Peyer's patch (tissue), 4 donors: Measurements from ENCODE around the gene OSCP1. TPM values are rescaled to one million over a fixed set of nuclear protein-coding genes. Genes with fewer than 3 reads are reported as not detected.

Experiments used
- DNase-seq, 3 donors: peaks; one replicate each; pipeline ENCODE4 v3.0.0-alpha.2; 2017 to 2019
- H3K27ac ChIP-seq, 4 donors: fragments of 200-600 bp; sonication (generic); one replicate each; pipeline ENCODE4 v1.5.1; 2016 to 2019
- H3K27me3 ChIP-seq, 2 donors: fragments of 200-600 bp; sonication (generic); one replicate each; pipeline ENCODE4 v1.5.1; 2019
- H3K36me3 ChIP-seq, 3 donors: fragments of 200-600 bp; sonication (generic); one replicate each; pipeline ENCODE4 v1.5.1; 2016 to 2019
- H3K4me1 ChIP-seq, 4 donors: fragments of 200-600 bp; sonication (generic); one replicate each; pipeline ENCODE4 v1.5.1; 2016 to 2019
- H3K4me3 ChIP-seq, 4 donors: fragments of 200-600 bp; sonication (generic); 1 replicate in 3 of 4; 2 replicates in 1 of 4; pipeline ENCODE4 v1.5.1; 2016 to 2019; ENCODE audit warnings: mild to moderate bottlenecking in 1 of 4
- H3K9me3 ChIP-seq, 4 donors: fragments of 200-600 bp; sonication (generic); one replicate each; pipeline ENCODE4 v1.5.1; 2016 to 2019; ENCODE audit warnings: mild to moderate bottlenecking in 1 of 4
- CTCF ChIP-seq, 6 experiments: fragments of 450-650 bp in 4 of 6; fragments of 200-600 bp in 2 of 6; sonication (generic) in 1 of 6; IDR thresholded peaks; one replicate each; pipeline ENCODE4 v1.5.1; 2017 to 2019; ENCODE audit warnings: antibody characterized with exemption in 6 of 6, mild to moderate bottlenecking in 3 of 6, moderate library complexity in 1 of 6
- POLR2A ChIP-seq, 2 donors: fragments of 450-650 bp; IDR thresholded peaks; one replicate each; pipeline ENCODE4 v1.5.1; 2017; ENCODE audit warnings: antibody characterized with exemption in 2 of 2, mild to moderate bottlenecking in 2 of 2, moderate library complexity in 2 of 2
- total RNA-seq, 4 donors: library from RNA; depleted of rRNA; stranded (reverse); fragments of >200 nt; gene quantifications; one replicate each; pipeline ENCODE4 v1.1.0, GENCODE V29; 2016

The OSCP1 gene
- total RNA-seq, 4 donors from 2014 or later, result 0.67 to 9.9 (median 3.2) TPM

DNA sequence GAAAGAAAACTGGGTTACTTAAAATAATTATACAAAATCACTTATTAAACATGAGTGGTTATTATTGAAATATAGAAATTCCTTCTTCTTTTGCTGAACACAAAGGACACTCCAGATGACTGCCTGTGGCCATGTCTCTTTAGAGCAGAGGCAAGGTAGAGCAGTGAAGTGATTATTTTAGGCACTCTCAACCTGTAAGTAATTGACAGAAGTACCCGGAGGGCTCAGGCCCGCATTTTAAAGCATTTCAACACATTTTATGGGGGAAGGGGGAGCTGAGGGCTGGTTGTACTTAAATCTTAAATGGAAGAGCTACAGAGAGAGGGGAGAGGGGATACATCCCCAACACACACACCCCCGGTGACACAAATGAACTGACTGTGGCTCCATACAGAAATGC, 10.2 kb downstream of the OSCP1 start:
- H3K9me3 ChIP-seq, result no peaks in the 10 kb centered on the region
- no peaks in the 10 kb centered on the region for H3K4me1 ChIP-seq
- no peak overlapping the region for H3K4me3 ChIP-seq
- H3K27me3 ChIP-seq, result no peaks in the 10 kb centered on the region
- H3K27ac ChIP-seq, result no peak overlapping the region
- no peak for DNase-seq
- TF ChIP-seq CTCF (IDR thresholded peaks at IDR 0.05) (no peak), POLR2A (IDR thresholded peaks at IDR 0.05) (no peak)
- no peaks in the 10 kb centered on the region for H3K36me3 ChIP-seq

GRCh38 chr1:36438715-36439114, 11.5 kb downstream of the OSCP1 start:
- Histone ChIP-seq H3K36me3 (no peaks in the 10 kb centered on the region), H3K27ac (no peak overlapping the region), H3K9me3 (no peaks in the 10 kb centered on the region), H3K4me1 (no peaks in the 10 kb centered on the region), H3K4me3 (no peak overlapping the region), H3K27me3 (no peaks in the 10 kb centered on the region)
- DNase-seq, result no peak
- no peak for TF ChIP-seq POLR2A (IDR thresholded peaks at IDR 0.05)
- TF ChIP-seq CTCF (IDR thresholded peaks at IDR 0.05), result no peak

GRCh38 chr1:36436821-36437220, 13.4 kb downstream of the OSCP1 start:
- no peak for DNase-seq
- H3K36me3 ChIP-seq, result no peaks in the 10 kb centered on the region
- H3K27ac ChIP-seq, result no peak overlapping the region
- no peak overlapping the region for H3K4me3 ChIP-seq
- no peaks in the 10 kb centered on the region for H3K4me1 ChIP-seq
- H3K9me3 ChIP-seq, result no peaks in the 10 kb centered on the region
- no peaks in the 10 kb centered on the region for H3K27me3 ChIP-seq
- TF ChIP-seq POLR2A (IDR thresholded peaks at IDR 0.05) (no peak), CTCF (IDR thresholded peaks at IDR 0.05) (no peak)

- H3K9me3 ChIP-seq, result no peaks in the 10 kb centered on the region
- no peak overlapping the region for H3K27ac ChIP-seq
- H3K4me3 ChIP-seq, result no peak overlapping the region
- no peak for DNase-seq
- H3K36me3 ChIP-seq, result no peaks in the 10 kb centered on the region
- TF ChIP-seq CTCF (IDR thresholded peaks at IDR 0.05) (no peak), POLR2A (IDR thresholded peaks at IDR 0.05) (no peak)
- no peaks in the 10 kb centered on the region for H3K27me3 ChIP-seq
- no peaks in the 10 kb centered on the region for H3K4me1 ChIP-seq
These were observed 17.1 kb downstream of the OSCP1 start for GRCh38 chr1:36433102-36433501.

DNA sequence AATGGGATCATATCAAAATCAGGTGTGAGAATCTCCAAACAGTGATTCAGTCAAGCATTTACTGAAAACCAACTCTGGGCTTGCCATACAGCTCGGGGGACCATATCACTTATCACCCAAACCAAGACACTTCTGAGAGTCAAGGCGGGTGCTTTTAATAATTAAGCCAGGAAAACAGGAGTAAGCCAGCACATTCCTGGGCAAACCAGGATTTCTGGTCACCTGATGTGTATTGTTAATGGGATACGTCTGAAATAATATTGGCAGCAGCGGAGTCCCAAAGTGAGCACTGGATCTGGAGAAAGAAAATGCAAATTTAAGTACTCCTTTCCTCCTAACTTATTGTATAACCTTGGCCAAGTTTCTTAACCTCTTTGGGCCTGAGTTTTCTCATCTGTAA, 17.6 kb downstream of the OSCP1 start:
- no peaks in the 10 kb centered on the region for H3K36me3 ChIP-seq
- DNase-seq, result no peak
- no peaks in the 10 kb centered on the region for H3K27me3 ChIP-seq
- TF ChIP-seq POLR2A (IDR thresholded peaks at IDR 0.05) (no peak), CTCF (IDR thresholded peaks at IDR 0.05) (no peak)
- H3K9me3 ChIP-seq, result no peaks in the 10 kb centered on the region
- H3K4me1 ChIP-seq, result no peaks in the 10 kb centered on the region
- H3K4me3 ChIP-seq, result no peak overlapping the region
- H3K27ac ChIP-seq, result no peak overlapping the region

- TF ChIP-seq CTCF (IDR thresholded peaks at IDR 0.05) (no peak), POLR2A (IDR thresholded peaks at IDR 0.05) (no peak)
- no peaks in the 10 kb centered on the region for H3K27me3 ChIP-seq
- no peak overlapping the region for H3K4me3 ChIP-seq
- H3K4me1 ChIP-seq, result no peaks in the 10 kb centered on the region
- no peaks in the 10 kb centered on the region for H3K9me3 ChIP-seq
- H3K27ac ChIP-seq, result no peak overlapping the region
- DNase-seq, result no peak
- H3K36me3 ChIP-seq, result no peaks in the 10 kb centered on the region
These were observed 24.5 kb downstream of the OSCP1 start for GRCh38 chr1:36425791-36426190.
